HG02981 (cell line): Measurements from ENCODE around the gene FBXO48.
A peak's percentile ranks its signal among the peaks of the same experiment; 100 is the strongest.
"Not testable (repeated sequence)": the region's sequence is repeated elsewhere in the genome, so short reads cannot be mapped to it uniquely, and the experiment has no call there.

Experiments
- ATAC-seq: cut with Tn5 transposase; IDR thresholded peaks from one replicate; pipeline ENCODE4 v1.9.1; 2021; ENCODE audit warnings: mild to moderate bottlenecking, moderate library complexity; ENCODE audit not compliant: unreplicated experiment

FBXO48 gene

DNA sequence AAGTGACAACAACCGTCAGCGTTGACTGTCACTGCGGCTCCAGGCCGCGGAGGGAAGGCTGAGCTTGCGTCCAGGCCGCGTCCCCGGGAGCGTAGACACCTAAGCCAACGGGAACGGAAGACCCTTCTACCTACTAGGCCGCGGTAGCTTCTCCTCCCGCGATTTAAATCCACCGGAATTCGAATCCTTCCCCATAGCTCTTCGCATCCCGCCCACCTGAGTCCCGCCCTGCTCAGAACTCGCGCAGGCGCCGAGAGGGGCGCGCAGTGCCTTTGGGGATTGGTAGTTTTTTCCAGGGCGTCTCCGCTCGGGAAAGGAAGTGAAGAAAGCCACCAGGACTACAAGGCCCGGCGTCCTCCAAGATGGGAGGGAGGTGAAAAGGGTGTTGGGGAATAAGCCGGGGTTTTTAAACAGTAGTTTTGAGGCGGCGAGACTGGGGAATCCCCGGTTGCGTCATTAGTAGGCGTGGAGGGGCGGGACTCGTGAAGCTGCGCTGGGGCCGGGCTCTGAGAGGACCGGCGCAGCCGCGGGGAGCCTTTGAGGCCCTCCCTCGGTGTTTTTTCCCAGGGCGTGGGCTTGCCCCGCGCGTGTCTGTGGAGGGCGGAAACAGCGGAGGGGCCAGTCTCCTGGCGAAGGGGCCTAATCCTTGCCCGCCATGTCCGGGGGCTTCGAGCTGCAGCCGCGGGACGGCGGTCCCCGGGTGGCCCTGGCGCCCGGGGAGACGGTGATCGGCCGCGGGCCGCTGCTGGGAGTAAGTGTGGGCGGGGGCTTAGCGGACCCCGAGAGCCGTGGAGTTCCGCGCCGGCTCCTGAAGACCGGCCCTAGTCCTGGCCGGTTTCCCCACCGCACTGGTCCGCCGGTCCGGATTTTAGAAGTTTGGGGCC lies at the start of gene FBXO48, which contains the start of gene APLF:
Gene FBXO48 (minus strand): TSS at position 218 of the 884 bp plus-strand sequence. CDS start 2,149 bp downstream, outside the sequence.
Gene APLF (plus strand): TSS at position 509 of the 884 bp plus-strand sequence. CDS start 147 bp downstream, at position 656.
- ATAC-seq = peak; percentile 95

- ATAC-seq = no peak
Observed at GRCh38 chr2:68516051-68516955, 49.2 kb upstream of the FBXO48 start.

DNA sequence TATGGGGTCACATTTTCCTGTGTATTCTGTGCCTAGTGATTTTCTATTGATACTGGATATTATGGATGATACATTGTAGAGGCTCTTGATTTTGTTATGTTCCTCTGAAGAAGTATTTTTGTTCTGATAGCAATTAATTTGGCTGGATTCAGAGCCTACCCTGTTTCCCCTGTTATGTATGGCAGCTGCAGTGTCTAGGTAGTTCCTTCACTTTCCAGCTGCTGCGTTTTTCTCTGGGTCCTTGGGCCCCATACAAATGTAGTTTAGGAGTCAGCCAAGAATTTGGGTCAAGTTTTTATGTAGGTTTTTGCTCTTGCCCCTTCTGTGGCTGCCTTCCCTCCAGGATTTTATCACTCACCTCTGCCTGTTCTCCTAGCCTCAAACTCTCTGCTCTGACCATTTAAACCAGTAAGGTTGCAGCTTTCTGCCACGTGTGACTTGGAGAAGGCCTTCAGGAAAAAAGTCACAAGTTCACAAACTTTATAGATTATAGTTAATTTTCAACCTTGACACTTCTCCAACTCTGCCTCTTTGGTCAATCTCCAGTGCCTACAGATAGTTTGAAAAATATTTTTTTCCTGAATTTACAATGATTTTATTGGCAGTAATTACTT lies 47.3 kb upstream of the FBXO48 start:
- no peak for ATAC-seq

- no peak for ATAC-seq
Observed at GRCh38 chr2:68512966-68513365, 45.9 kb upstream of the FBXO48 start.

DNA sequence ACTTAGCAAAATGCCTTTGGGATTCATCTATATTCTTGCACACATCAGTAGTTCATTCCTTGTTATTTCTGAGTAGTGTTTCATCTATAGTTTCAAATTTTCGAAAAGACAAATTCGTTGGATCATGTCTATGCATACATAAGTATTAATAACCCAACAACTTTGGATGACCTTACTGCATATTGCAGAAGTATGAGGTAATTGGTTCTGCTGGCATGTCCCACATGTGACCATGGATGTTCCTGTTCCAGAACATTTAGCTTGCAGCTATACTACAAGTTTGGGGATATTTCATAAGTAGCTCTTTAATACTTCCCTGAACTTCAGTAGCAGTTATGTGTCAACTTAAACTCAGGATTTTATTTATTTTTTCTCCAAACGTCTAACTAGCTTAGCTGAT lies 45.2 kb upstream of the FBXO48 start:
- no peak for ATAC-seq

- no peak for ATAC-seq
Observed at GRCh38 chr2:68506170-68506569, 39.1 kb upstream of the FBXO48 start.

- no peak for ATAC-seq
Observed at GRCh38 chr2:68505603-68506159, 38.6 kb upstream of the FBXO48 start.

GRCh38 chr2:68501768-68502167 lies 34.7 kb upstream of the FBXO48 start:
- no peak for ATAC-seq

DNA sequence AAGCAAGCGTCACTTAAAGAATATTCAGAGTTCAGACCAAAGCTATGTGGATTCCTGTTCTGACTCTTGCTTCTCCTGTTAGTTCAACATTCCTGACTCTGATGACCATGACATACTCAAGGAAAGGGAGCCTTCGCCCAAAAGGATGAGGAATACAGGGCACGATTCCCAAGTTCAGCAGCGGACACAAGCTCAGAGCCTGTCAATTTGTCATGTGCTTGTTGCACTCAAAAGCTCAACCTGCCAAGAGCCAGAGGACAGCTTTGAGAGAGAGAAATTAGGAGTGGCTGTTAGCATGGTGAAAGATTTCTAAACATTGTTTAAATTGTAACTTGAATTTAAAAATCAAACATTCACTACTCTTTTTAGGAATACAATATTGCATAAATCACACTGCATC lies 33.6 kb upstream of the FBXO48 start:
- ATAC-seq = no peak

DNA sequence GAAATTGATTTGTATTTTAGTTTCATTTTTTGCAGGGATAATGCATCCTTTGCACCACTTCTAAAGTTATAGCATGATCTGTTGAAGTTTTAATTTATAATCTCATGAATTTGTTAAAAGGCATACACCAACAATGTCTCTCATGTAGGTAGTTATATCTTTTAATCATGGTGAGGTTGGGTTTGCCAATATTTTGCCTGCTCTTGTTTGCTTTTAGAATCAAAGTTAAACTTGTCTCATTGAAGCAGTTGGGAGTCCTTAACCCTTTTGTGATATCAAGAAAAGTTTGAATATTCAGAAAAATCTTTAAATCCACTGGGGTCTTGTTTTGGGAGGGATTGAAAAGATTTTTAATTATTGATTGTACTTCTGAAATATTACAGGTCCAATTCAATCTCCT lies 32.0 kb upstream of the FBXO48 start:
- ATAC-seq = no peak

DNA sequence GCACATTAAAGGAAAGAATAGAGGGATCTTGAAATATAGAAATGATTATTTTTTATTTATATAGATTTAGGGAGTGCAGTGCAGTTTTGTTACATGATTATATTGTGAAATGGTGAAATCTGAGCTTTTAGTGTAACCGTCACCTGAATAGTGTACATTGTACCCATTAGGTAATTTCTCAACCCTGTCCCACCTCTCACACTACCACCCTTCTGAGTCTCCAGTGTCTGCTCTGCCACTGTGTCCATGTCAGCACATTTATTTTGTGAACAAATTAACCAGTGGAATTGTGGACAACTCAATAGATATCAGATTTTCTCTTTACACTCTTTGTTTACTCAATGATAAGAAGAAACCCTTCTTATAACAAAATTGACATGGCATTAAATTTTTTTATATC lies 24.5 kb upstream of the FBXO48 start:
- ATAC-seq = no peak

DNA sequence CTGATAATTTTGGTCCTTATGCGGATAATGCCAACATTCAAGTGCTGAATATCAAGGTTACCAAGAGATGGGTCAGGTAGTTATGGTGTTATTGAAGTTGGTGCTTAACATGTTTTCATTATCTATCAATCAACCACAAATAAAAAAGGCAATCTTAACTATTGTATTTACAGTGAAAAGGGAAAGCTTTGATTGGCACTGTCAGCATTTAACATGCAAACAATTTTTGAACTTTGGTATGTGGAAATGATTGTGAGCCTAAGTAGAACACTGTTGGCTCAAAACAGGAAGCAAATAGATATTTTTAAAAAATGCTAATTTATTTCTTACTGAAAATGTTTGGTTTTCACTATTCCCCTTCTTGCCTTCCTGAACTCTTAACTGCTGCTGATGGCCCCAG lies 22.2 kb upstream of the FBXO48 start:
- ATAC-seq = no peak

- not testable (repeated sequence) for ATAC-seq
Observed at GRCh38 chr2:68488605-68489004, 21.5 kb upstream of the FBXO48 start.

DNA sequence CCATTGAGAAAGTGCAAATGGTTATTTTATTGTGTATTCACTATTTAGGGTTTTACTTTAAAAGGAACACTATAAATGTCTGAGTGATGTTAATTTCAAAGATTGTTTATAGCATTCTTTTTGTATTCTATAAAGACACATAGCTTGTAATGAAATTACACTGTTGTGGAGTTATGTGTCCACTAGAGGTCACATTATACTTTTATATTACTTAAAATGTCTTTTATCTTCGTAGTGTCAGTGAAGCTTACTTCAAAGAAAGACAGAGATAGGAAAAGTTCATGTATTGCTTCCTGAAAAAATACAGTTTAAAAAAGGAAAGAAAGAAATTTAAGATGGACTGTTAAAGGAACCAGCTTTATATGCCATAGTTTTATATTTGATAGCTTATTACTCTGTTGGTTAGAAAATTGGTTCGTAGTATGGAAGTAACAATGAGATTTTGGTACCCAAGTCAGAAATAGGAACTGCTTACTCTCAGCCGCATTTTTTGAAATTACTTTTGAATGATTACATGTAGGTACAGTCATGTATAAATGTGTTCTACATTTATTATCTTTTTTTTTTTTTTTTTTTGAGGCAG lies 20.8 kb upstream of the FBXO48 start:
- no peak for ATAC-seq

DNA sequence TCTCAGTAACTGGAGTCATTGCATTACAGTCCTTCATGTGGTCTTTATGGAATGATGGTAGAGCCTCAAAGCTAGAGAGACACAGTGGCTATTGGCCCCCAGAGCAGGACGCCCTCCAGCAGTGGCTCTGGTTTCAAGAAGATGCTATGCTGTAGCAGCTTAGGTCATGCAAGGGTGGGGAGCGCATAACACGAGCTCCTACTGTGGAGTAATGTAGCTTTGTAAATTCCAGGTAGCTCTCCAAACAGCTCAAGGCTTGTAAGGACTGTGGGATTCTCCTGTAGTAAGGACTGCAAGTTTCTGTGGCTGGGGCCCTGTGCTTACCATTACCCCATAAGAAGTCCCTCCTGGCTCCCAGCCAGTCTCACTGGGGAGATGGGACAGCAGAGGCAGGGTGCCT lies 15.9 kb upstream of the FBXO48 start:
- no peak for ATAC-seq

DNA sequence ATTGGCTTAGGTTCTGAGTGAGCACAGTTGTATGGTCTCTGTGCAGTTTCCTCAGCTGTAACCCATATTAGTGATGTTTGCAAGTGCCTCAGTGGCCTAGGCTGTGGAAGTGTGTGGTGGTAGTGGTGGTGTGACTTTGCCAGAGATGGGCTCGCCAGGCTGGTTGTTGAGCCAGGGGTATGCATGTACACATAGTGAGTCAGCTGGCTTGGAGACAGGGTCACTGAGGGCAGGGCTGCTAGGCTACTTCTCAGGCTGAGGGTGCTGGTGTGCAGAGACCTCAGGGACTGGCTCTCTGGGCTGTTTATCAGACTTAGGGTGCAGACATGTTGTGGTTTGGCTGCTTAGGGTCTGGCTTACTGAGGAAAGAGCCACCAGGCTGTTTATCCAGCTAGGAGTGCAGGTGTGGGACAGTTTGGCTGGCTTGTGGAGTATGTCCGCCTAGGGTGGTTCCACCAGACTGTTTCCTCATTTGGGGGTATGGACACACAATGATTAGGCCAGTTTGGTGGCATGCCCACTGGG lies 15.3 kb upstream of the FBXO48 start:
- ATAC-seq = no peak

DNA sequence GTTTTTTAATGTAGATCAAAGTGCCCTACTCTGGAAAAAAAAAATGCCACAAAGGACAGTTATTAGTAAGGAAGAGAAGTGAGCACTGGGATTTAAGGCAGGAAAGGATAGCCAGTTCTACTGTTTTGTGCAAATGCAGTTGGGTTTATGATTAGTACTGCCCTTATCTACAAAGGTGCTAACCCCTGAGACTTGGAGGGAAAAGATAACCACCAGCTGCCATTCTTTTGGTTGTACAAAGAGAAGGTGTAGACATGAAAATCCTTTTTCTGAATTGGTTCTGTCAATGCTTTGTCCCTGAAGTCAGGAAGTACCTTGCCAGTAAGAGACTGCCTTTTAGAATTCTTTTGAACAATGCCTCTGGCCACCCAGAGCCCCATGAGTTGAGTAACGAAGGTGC lies 11.6 kb upstream of the FBXO48 start:
- no peak for ATAC-seq

- no peak for ATAC-seq
Observed at GRCh38 chr2:68476454-68476853, 9.4 kb upstream of the FBXO48 start.

GRCh38 chr2:68475576-68475975 lies 8.5 kb upstream of the FBXO48 start:
- no peak for ATAC-seq

GRCh38 chr2:68475110-68475509 lies 8.0 kb upstream of the FBXO48 start:
- no peak for ATAC-seq
